HG02981 (cell line): ENCODE results near the gene ARHGEF19.
"Not testable (repeated sequence)": the region's sequence is repeated elsewhere in the genome, so short reads cannot be mapped to it uniquely, and the experiment has no call there.

Experiments used
- ATAC-seq: cut with Tn5 transposase; IDR thresholded peaks from one replicate; pipeline ENCODE4 v1.9.1; 2021; ENCODE audit warnings: mild to moderate bottlenecking, moderate library complexity; ENCODE audit not compliant: unreplicated experiment

ARHGEF19 gene

GRCh38 chr1:16205891-16206546, 6.4 kb downstream of the ARHGEF19 start:
- ATAC-seq: peak; percentile 12

- no peak for ATAC-seq
Measured at GRCh38 chr1:16205334-16205671, 7.1 kb downstream of the ARHGEF19 start.

- ATAC-seq: no peak
Measured at GRCh38 chr1:16204634-16205333, 7.7 kb downstream of the ARHGEF19 start.

- ATAC-seq: no peak
Measured at GRCh38 chr1:16204216-16204615, 8.2 kb downstream of the ARHGEF19 start.

GRCh38 chr1:16203550-16203949, 8.9 kb downstream of the ARHGEF19 start:
- ATAC-seq: no peak

- no peak for ATAC-seq
Measured at GRCh38 chr1:16202281-16203210, 9.9 kb downstream of the ARHGEF19 start.

GRCh38 chr1:16199700-16200099, 12.8 kb downstream of the ARHGEF19 start:
- ATAC-seq: no peak

GRCh38 chr1:16199157-16199501, 13.3 kb downstream of the ARHGEF19 start:
- no peak for ATAC-seq

- ATAC-seq: no peak
Measured at GRCh38 chr1:16198444-16199156, 13.9 kb downstream of the ARHGEF19 start.

GRCh38 chr1:16196874-16197273, 15.6 kb downstream of the ARHGEF19 start:
- ATAC-seq: no peak

- ATAC-seq: not testable (repeated sequence)
Measured at GRCh38 chr1:16196139-16196538, 16.3 kb downstream of the ARHGEF19 start.

- ATAC-seq: no peak
Measured at GRCh38 chr1:16195518-16195905, 16.9 kb downstream of the ARHGEF19 start.

- no peak for ATAC-seq
Measured at GRCh38 chr1:16191916-16192546, 20.4 kb downstream of the ARHGEF19 start.

- no peak for ATAC-seq
Measured at GRCh38 chr1:16191309-16191708, 21.1 kb downstream of the ARHGEF19 start.

GRCh38 chr1:16189921-16190621, 22.4 kb downstream of the ARHGEF19 start:
- no peak for ATAC-seq

GRCh38 chr1:16189003-16189402, 23.4 kb downstream of the ARHGEF19 start:
- no peak for ATAC-seq

- ATAC-seq: no peak
Measured at GRCh38 chr1:16187748-16188401, 24.6 kb downstream of the ARHGEF19 start.

- no peak for ATAC-seq
Measured at GRCh38 chr1:16186655-16187235, 25.7 kb downstream of the ARHGEF19 start.
